GM23338 (cell line): ENCODE measurements around the gene FBP1. TPM values are rescaled to one million over a fixed set of nuclear protein-coding genes. Genes with fewer than 3 reads are reported as not detected.

ENCODE experiments used
- ATAC-seq: fragments of 200-7000 bp; cut with Tn5 transposase; 3 replicates; pipeline ENCODE4 v1.9.1; 2020
- DNase-seq: peaks from one replicate; pipeline ENCODE4 v3.0.0-alpha.2; 2015; ENCODE audit warnings: low spot score
- H2AFZ ChIP-seq: fragments of 200-600 bp; sonication (generic); 2 replicates; pipeline ENCODE4 v1.8.0; 2016; ENCODE audit warnings: antibody characterized with exemption, mild to moderate bottlenecking, moderate library complexity
- H3F3A ChIP-seq: fragments of 200-600 bp; sonication (generic); replicated peaks from 2 replicates; pipeline ENCODE4 v1.8.0; 2017; ENCODE audit warnings: antibody characterized with exemption, mixed run types, low read depth
- H3K27ac ChIP-seq: fragments of 200-600 bp; sonication (generic); 2 replicates; pipeline ENCODE4 v1.6.1; 2016; ENCODE audit warnings: low read depth
- H3K27me3 ChIP-seq: fragments of 200-600 bp; sonication (generic); 2 replicates; pipeline ENCODE4 v1.8.0; 2016; ENCODE audit warnings: mild to moderate bottlenecking, mixed run types, moderate library complexity; ENCODE audit not compliant: insufficient read depth
- H3K36me3 ChIP-seq: fragments of 200-600 bp; sonication (generic); 2 replicates; pipeline ENCODE4 v1.8.0; 2016; ENCODE audit warnings: mild to moderate bottlenecking; ENCODE audit not compliant: insufficient read depth
- H3K4me1 ChIP-seq: fragments of 200-600 bp; sonication (generic); 2 replicates; pipeline ENCODE4 v1.8.0; 2016; ENCODE audit warnings: mild to moderate bottlenecking, moderate library complexity; ENCODE audit not compliant: insufficient read depth
- H3K4me2 ChIP-seq: fragments of 200-600 bp; sonication (generic); 2 replicates; pipeline ENCODE4 v1.7.1; 2017; ENCODE audit warnings: mixed run types
- H3K4me3 ChIP-seq: fragments of 200-600 bp; sonication (generic); 2 replicates; pipeline ENCODE4 v1.6.1; 2016; ENCODE audit warnings: mixed run types
- H3K79me2 ChIP-seq: fragments of 200-600 bp; sonication (generic); replicated peaks from 2 replicates; pipeline ENCODE4 v1.8.0; 2017; ENCODE audit warnings: mild to moderate bottlenecking; ENCODE audit not compliant: insufficient read depth
- H3K9me2 ChIP-seq: fragments of 200-600 bp; sonication (generic); 2 replicates; pipeline ENCODE4 v1.8.0; 2017; ENCODE audit not compliant: insufficient read depth
- H4K20me1 ChIP-seq: fragments of 200-600 bp; sonication (generic); replicated peaks from 2 replicates; pipeline ENCODE4 v1.8.0; 2017; ENCODE audit warnings: mild to moderate bottlenecking; ENCODE audit not compliant: insufficient read depth
- H3K27ac Mint-ChIP-seq: 2 replicates; pipeline ENCODE4 v1.8.0; 2020; ENCODE audit warnings: inconsistent platforms, mild to moderate bottlenecking, moderate library complexity, mixed read lengths
- H3K27me3 Mint-ChIP-seq: 3 replicates; pipeline ENCODE4 v1.8.0; 2022; ENCODE audit warnings: low read depth, mild to moderate bottlenecking, moderate library complexity, mixed read lengths, inconsistent platforms; ENCODE audit not compliant: insufficient read depth, poor library complexity
- H3K36me3 Mint-ChIP-seq: 3 replicates; pipeline ENCODE4 v1.8.0; 2021; ENCODE audit warnings: low read depth, mild to moderate bottlenecking, inconsistent platforms, moderate library complexity, mixed read lengths
- H3K4me1 Mint-ChIP-seq: 3 replicates; pipeline ENCODE4 v1.8.0; 2020; ENCODE audit warnings: mild to moderate bottlenecking, inconsistent platforms, mixed read lengths
- H3K4me3 Mint-ChIP-seq: 3 replicates; pipeline ENCODE4 v1.8.0; 2021; ENCODE audit warnings: moderate library complexity, mild to moderate bottlenecking, inconsistent platforms, mixed read lengths
- H3K9me3 Mint-ChIP-seq: 3 replicates; pipeline ENCODE4 v1.8.0; 2020; ENCODE audit warnings: moderate library complexity, mild to moderate bottlenecking, inconsistent platforms, mixed read lengths
- CREB1 ChIP-seq: fragments of 250-450 bp; sonication (Bioruptor Pico); IDR thresholded peaks from 2 replicates; pipeline ENCODE4 v1.5.0; 2020; ENCODE audit warnings: low read depth, mild to moderate bottlenecking, moderate library complexity
- ETS1 ChIP-seq: IDR thresholded peaks from 2 replicates; pipeline ENCODE4 v1.6.1; 2016; ENCODE audit warnings: antibody characterized with exemption
- EZH2 ChIP-seq: fragments of 200-600 bp; sonication (generic); IDR thresholded peaks from one replicate; pipeline ENCODE4 v1.8.0; 2017; ENCODE audit warnings: antibody characterized with exemption, mild to moderate bottlenecking, low read depth; ENCODE audit not compliant: unreplicated experiment
- EZH2phosphoT487 ChIP-seq: fragments of 200-600 bp; sonication (generic); IDR thresholded peaks from one replicate; pipeline ENCODE4 v1.8.1; 2018; ENCODE audit warnings: antibody characterized with exemption; ENCODE audit not compliant: unreplicated experiment
- JUNB ChIP-seq: IDR thresholded peaks from one replicate; pipeline ENCODE4 v1.6.1; 2016; ENCODE audit warnings: antibody characterized with exemption; ENCODE audit not compliant: unreplicated experiment
- NANOG ChIP-seq: IDR thresholded peaks from 2 replicates; pipeline ENCODE4 v1.6.1; 2016; ENCODE audit warnings: antibody characterized with exemption, borderline replicate concordance
- POLR2AphosphoS5 ChIP-seq: IDR thresholded peaks from 2 replicates; pipeline ENCODE4 v1.6.1; 2016; ENCODE audit warnings: antibody characterized with exemption, low read depth
- REST ChIP-seq: IDR thresholded peaks from one replicate; pipeline ENCODE4 v1.6.1; 2018; ENCODE audit warnings: antibody characterized with exemption; ENCODE audit not compliant: unreplicated experiment
- STAT1 ChIP-seq: IDR thresholded peaks from one replicate; pipeline ENCODE4 v1.6.1; 2016; ENCODE audit warnings: antibody characterized with exemption; ENCODE audit not compliant: unreplicated experiment
- ZNF114 ChIP-seq: fragments of 250-450 bp; sonication (Bioruptor Pico); IDR thresholded peaks from 2 replicates; pipeline ENCODE4 v1.5.0; 2020; ENCODE audit warnings: mild to moderate bottlenecking, moderate library complexity
- ZNF331 ChIP-seq: fragments of 250-450 bp; sonication (Bioruptor Pico); IDR thresholded peaks from 2 replicates; pipeline ENCODE4 v1.5.0; 2020; ENCODE audit warnings: low read depth, mild to moderate bottlenecking, moderate library complexity
- polyA plus RNA-seq: library from polyadenylated mRNA; unstranded; fragments of >200 nt; fragmentation: Nextera tagmentation; extraction: Ambion mirVana; gene quantifications from 2 replicates; pipeline ENCODE4 v1.2.1, GENCODE V29; 2016
- total RNA-seq: library from RNA; depleted of rRNA; stranded (reverse); fragments of >200 nt; shearing (Covaris generic); gene quantifications from 2 replicates; pipeline ENCODE4 v1.2.3, GENCODE V29; 2014
- TF ChIP-seq, protein P1 (sequence below): fragments of 250-450 bp; sonication (Bioruptor Pico); IDR thresholded peaks from 2 replicates; pipeline ENCODE4 v1.5.0; 2020; ENCODE audit warnings: mild to moderate bottlenecking, moderate library complexity
- TF ChIP-seq, protein P2 (sequence below), 2 experiments: fragments of 200-600 bp in 1 of 2; sonication (generic) in 1 of 2; conservative IDR thresholded peaks; 2 replicates each; pipeline versions ENCODE4 v1.5.1 to v1.6.1; 2016 to 2017; ENCODE audit warnings: antibody characterized with exemption in 2 of 2, low read depth in 2 of 2, mild to moderate bottlenecking in 2 of 2, moderate library complexity in 1 of 2

The FBP1 gene
- total and polyA plus RNA-seq, 2 experiments from 2014 or later, result 3.0 to 3.3 TPM

GRCh38 chr9:94645901-94646300 is 6.6 kb upstream of the FBP1 start:
- Histone ChIP-seq H3K36me3 (no peaks in the 10 kb centered on the region), H3K79me2 (no peaks in the 10 kb centered on the region), H3K9me2 (no peaks in the 10 kb centered on the region), H2AFZ (no peak overlapping the region), H3K27ac (no peak overlapping the region), H3K4me3 (no peak overlapping the region), H3K27me3 (peaks cover 17% of the 10 kb centered on the region), H3K4me2 (no peak overlapping the region), H4K20me1 (no peaks in the 10 kb centered on the region; the same call in 1 of the 2 replicates), H3K4me1 (no peaks in the 10 kb centered on the region), H3F3A (no peaks in the 10 kb centered on the region)
- Mint-ChIP-seq H3K9me3 (peaks cover 3% of the 10 kb centered on the region; the same call in 2 of the 3 replicates), H3K27me3 (peaks cover 18% of the 10 kb centered on the region), H3K4me1 (peaks cover 6% of the 10 kb centered on the region), H3K27ac (no peak overlapping the region), H3K4me3 (no peak overlapping the region), H3K36me3 (no peaks in the 10 kb centered on the region; the same call in 2 of the 3 replicates)
- TF ChIP-seq ETS1 (no peak), STAT1 (no peak), EZH2 (no peak), POLR2AphosphoS5 (no peak), ZNF114 (CRISPR knock-in tag) (no peak), JUNB (no peak), NANOG (no peak), REST (no peak), EZH2phosphoT487 (no peak), CREB1 (CRISPR knock-in tag) (no peak), ZNF331 (no peak)
- TF ChIP-seq, protein P1, sequence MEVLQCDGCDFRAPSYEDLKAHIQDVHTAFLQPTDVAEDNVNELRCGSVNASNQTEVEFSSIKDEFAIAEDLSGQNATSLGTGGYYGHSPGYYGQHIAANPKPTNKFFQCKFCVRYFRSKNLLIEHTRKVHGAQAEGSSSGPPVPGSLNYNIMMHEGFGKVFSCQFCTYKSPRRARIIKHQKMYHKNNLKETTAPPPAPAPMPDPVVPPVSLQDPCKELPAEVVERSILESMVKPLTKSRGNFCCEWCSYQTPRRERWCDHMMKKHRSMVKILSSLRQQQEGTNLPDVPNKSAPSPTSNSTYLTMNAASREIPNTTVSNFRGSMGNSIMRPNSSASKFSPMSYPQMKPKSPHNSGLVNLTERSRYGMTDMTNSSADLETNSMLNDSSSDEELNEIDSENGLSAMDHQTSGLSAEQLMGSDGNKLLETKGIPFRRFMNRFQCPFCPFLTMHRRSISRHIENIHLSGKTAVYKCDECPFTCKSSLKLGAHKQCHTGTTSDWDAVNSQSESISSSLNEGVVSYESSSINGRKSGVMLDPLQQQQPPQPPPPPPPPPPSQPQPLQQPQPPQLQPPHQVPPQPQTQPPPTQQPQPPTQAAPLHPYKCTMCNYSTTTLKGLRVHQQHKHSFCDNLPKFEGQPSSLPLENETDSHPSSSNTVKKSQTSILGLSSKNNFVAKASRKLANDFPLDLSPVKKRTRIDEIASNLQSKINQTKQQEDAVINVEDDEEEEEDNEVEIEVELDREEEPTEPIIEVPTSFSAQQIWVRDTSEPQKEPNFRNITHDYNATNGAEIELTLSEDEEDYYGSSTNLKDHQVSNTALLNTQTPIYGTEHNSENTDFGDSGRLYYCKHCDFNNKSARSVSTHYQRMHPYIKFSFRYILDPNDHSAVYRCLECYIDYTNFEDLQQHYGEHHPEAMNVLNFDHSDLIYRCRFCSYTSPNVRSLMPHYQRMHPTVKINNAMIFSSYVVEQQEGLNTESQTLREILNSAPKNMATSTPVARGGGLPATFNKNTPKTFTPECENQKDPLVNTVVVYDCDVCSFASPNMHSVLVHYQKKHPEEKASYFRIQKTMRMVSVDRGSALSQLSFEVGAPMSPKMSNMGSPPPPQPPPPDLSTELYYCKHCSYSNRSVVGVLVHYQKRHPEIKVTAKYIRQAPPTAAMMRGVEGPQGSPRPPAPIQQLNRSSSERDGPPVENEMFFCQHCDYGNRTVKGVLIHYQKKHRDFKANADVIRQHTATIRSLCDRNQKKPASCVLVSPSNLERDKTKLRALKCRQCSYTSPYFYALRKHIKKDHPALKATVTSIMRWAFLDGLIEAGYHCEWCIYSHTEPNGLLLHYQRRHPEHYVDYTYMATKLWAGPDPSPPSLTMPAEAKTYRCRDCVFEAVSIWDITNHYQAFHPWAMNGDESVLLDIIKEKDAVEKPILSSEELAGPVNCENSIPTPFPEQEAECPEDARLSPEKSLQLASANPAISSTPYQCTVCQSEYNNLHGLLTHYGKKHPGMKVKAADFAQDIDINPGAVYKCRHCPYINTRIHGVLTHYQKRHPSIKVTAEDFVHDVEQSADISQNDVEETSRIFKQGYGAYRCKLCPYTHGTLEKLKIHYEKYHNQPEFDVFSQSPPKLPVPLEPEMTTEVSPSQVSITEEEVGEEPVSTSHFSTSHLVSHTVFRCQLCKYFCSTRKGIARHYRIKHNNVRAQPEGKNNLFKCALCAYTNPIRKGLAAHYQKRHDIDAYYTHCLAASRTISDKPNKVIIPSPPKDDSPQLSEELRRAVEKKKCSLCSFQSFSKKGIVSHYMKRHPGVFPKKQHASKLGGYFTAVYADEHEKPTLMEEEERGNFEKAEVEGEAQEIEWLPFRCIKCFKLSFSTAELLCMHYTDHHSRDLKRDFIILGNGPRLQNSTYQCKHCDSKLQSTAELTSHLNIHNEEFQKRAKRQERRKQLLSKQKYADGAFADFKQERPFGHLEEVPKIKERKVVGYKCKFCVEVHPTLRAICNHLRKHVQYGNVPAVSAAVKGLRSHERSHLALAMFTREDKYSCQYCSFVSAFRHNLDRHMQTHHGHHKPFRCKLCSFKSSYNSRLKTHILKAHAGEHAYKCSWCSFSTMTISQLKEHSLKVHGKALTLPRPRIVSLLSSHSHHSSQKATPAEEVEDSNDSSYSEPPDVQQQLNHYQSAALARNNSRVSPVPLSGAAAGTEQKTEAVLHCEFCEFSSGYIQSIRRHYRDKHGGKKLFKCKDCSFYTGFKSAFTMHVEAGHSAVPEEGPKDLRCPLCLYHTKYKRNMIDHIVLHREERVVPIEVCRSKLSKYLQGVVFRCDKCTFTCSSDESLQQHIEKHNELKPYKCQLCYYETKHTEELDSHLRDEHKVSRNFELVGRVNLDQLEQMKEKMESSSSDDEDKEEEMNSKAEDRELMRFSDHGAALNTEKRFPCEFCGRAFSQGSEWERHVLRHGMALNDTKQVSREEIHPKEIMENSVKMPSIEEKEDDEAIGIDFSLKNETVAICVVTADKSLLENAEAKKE (CRISPR knock-in tag), result no peak
- TF ChIP-seq, protein P2, sequence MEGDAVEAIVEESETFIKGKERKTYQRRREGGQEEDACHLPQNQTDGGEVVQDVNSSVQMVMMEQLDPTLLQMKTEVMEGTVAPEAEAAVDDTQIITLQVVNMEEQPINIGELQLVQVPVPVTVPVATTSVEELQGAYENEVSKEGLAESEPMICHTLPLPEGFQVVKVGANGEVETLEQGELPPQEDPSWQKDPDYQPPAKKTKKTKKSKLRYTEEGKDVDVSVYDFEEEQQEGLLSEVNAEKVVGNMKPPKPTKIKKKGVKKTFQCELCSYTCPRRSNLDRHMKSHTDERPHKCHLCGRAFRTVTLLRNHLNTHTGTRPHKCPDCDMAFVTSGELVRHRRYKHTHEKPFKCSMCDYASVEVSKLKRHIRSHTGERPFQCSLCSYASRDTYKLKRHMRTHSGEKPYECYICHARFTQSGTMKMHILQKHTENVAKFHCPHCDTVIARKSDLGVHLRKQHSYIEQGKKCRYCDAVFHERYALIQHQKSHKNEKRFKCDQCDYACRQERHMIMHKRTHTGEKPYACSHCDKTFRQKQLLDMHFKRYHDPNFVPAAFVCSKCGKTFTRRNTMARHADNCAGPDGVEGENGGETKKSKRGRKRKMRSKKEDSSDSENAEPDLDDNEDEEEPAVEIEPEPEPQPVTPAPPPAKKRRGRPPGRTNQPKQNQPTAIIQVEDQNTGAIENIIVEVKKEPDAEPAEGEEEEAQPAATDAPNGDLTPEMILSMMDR (conservative IDR thresholded peaks at IDR 0.05; ENCODE audit: low read depth in 2 of 2), result no peak
- no peak for ATAC-seq
- DNase-seq, result no peak
